COLO668 (cell line): ENCODE data around the gene EIF2A.

Source experiments
- DNase-seq: peaks from one replicate; lab custom pipeline; 2025; ENCODE audit not compliant: unreplicated experiment; lab: John Stamatoyannopoulos, UW

Gene EIF2A

GRCh38 chr3:150631515-150632221 lies 85.1 kb downstream of the EIF2A start:
- DNase-seq = no peak

- DNase-seq = no peak
These were observed 88.5 kb downstream of the EIF2A start for GRCh38 chr3:150635076-150635475.

- DNase-seq = no peak
These were observed 88.9 kb downstream of the EIF2A start for GRCh38 chr3:150635526-150635925.
